ENCODE data around the gene THTPA. TPM values are rescaled to one million over a fixed set of nuclear protein-coding genes. Genes with fewer than 3 reads are reported as not detected.

THTPA gene
- total RNA-seq, 1 donor from 2014 or later: 7.7 TPM

GRCh38 chr14:23571701-23572523 is 15.8 kb downstream of the THTPA start:
- H3K9me3 Mint-ChIP-seq: no peaks in the 10 kb centered on the region
- peaks cover 16% of the 10 kb centered on the region for H3K27me3 Mint-ChIP-seq (ENCODE audit: insufficient read depth, low read depth)
- peaks cover 53% of the 10 kb centered on the region for H3K4me1 Mint-ChIP-seq
- Histone ChIP-seq H3K27me3 (peaks cover 27% of the 10 kb centered on the region), H3K36me3 (no peaks in the 10 kb centered on the region), H4K20me1 (ENCODE audit: low read depth) (peaks cover 19% of the 10 kb centered on the region), H3K9ac (no peak overlapping the region), H2AFZ (replicated peaks) (no peak overlapping the region), H3K9me3 (ENCODE audit: low read depth) (no peaks in the 10 kb centered on the region), H3K4me1 (peaks cover 26% of the 10 kb centered on the region), H3K79me2 (ENCODE audit: low read depth) (no peaks in the 10 kb centered on the region), H3K27ac (no peak overlapping the region), H3K4me2 (no peak overlapping the region), H3K4me3 (no peak overlapping the region), H3F3A (ENCODE audit: low read depth) (peaks cover 40% of the 10 kb centered on the region)
- TF ChIP-seq EZH2 (IDR thresholded peaks at IDR 0.05): no peak
- no peak for TF ChIP-seq EZH2phosphoT487 (IDR thresholded peaks at IDR 0.05)
- TF ChIP-seq, protein P1, sequence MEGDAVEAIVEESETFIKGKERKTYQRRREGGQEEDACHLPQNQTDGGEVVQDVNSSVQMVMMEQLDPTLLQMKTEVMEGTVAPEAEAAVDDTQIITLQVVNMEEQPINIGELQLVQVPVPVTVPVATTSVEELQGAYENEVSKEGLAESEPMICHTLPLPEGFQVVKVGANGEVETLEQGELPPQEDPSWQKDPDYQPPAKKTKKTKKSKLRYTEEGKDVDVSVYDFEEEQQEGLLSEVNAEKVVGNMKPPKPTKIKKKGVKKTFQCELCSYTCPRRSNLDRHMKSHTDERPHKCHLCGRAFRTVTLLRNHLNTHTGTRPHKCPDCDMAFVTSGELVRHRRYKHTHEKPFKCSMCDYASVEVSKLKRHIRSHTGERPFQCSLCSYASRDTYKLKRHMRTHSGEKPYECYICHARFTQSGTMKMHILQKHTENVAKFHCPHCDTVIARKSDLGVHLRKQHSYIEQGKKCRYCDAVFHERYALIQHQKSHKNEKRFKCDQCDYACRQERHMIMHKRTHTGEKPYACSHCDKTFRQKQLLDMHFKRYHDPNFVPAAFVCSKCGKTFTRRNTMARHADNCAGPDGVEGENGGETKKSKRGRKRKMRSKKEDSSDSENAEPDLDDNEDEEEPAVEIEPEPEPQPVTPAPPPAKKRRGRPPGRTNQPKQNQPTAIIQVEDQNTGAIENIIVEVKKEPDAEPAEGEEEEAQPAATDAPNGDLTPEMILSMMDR (IDR thresholded peaks at IDR 0.05): no peak
- H3K4me3 Mint-ChIP-seq: no peak overlapping the region
- H3K36me3 Mint-ChIP-seq: peaks cover 3% of the 10 kb centered on the region
- DNase-seq (ENCODE audit: low spot score): no peak
- peak overlapping the region; percentile 91 for H3K27ac Mint-ChIP-seq

GRCh38 chr14:23572524-23572828 is 16.4 kb downstream of the THTPA start:
- H3K9me3 Mint-ChIP-seq: no peaks in the 10 kb centered on the region
- H3K4me1 Mint-ChIP-seq: peaks cover 50% of the 10 kb centered on the region
- H2AFZ ChIP-seq (replicated peaks): no peak overlapping the region
- H3K4me2 ChIP-seq: no peak overlapping the region
- no peaks in the 10 kb centered on the region for H3K36me3 ChIP-seq
- no peak overlapping the region for H3K9ac ChIP-seq
- peaks cover 11% of the 10 kb centered on the region for H3K27me3 Mint-ChIP-seq (ENCODE audit: insufficient read depth, low read depth)
- H3K36me3 Mint-ChIP-seq: peaks cover 3% of the 10 kb centered on the region
- no peaks in the 10 kb centered on the region for H3K79me2 ChIP-seq (ENCODE audit: low read depth)
- peaks cover 19% of the 10 kb centered on the region for H4K20me1 ChIP-seq (ENCODE audit: low read depth)
- TF ChIP-seq, protein P1 (IDR thresholded peaks at IDR 0.05): no peak
- TF ChIP-seq EZH2phosphoT487 (IDR thresholded peaks at IDR 0.05): no peak
- no peaks in the 10 kb centered on the region for H3K9me3 ChIP-seq (ENCODE audit: low read depth)
- no peak overlapping the region for H3K4me3 ChIP-seq
- H3K27ac ChIP-seq: no peak overlapping the region
- DNase-seq (ENCODE audit: low spot score): no peak
- H3K27ac Mint-ChIP-seq: no peak overlapping the region
- H3K4me3 Mint-ChIP-seq: peak overlapping the region; percentile 30
- peaks cover 33% of the 10 kb centered on the region for H3K27me3 ChIP-seq
- peaks cover 30% of the 10 kb centered on the region for H3K4me1 ChIP-seq
- peaks cover 45% of the 10 kb centered on the region for H3F3A ChIP-seq (ENCODE audit: low read depth)

DNA sequence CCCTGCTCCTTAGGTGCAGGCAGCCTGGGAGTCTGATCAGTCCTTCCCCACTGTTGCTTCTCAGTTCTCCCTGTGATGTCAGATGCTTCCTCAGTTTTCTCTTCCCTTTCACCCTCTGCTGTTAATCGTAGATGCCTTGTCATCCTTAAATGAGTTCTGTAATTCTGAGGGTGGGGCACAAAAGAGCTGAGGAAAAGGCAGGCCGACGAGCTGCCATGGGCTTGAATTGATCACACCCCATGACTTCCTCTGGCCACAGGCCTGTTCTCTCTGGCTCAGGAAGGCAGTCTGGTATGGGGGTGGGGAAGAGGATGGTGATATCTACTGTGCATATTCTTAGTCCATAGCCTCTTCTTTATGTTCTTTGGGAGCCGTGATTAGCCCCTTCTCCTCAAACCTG is 16.8 kb downstream of the THTPA start:
- H3K79me2 ChIP-seq (ENCODE audit: low read depth): no peaks in the 10 kb centered on the region
- TF ChIP-seq EZH2phosphoT487 (IDR thresholded peaks at IDR 0.05) (no peak), EZH2 (IDR thresholded peaks at IDR 0.05) (no peak)
- TF ChIP-seq, protein P1 (IDR thresholded peaks at IDR 0.05): no peak
- H3K4me3 ChIP-seq: no peak overlapping the region
- H3K27me3 Mint-ChIP-seq (ENCODE audit: insufficient read depth, low read depth): peaks cover 10% of the 10 kb centered on the region
- H3K27me3 ChIP-seq: peaks cover 36% of the 10 kb centered on the region
- H3K36me3 ChIP-seq: no peaks in the 10 kb centered on the region
- peak overlapping the region; percentile 27 for H3K27ac Mint-ChIP-seq
- no peak overlapping the region for H3K27ac ChIP-seq
- no peaks in the 10 kb centered on the region for H3K9me3 Mint-ChIP-seq
- H3K4me1 Mint-ChIP-seq: peaks cover 48% of the 10 kb centered on the region
- no peaks in the 10 kb centered on the region for H3K9me3 ChIP-seq (ENCODE audit: low read depth)
- H3F3A ChIP-seq (ENCODE audit: low read depth): peaks cover 41% of the 10 kb centered on the region
- H3K9ac ChIP-seq: no peak overlapping the region
- H3K36me3 Mint-ChIP-seq: peaks cover 3% of the 10 kb centered on the region
- no peak overlapping the region for H3K4me2 ChIP-seq
- H2AFZ ChIP-seq (replicated peaks): no peak overlapping the region
- no peak for DNase-seq (ENCODE audit: low spot score)
- peaks cover 29% of the 10 kb centered on the region for H3K4me1 ChIP-seq
- H4K20me1 ChIP-seq (ENCODE audit: low read depth): peaks cover 19% of the 10 kb centered on the region
- no peak overlapping the region for H3K4me3 Mint-ChIP-seq

All from neural progenitor cell (in vitro differentiated cells).